Small intestine (tissue), 7 donors: Measurements from ENCODE around the gene PTPN9. TPM values are rescaled to one million over a fixed set of nuclear protein-coding genes. Genes with fewer than 3 reads are reported as not detected.
A peak's percentile ranks its signal among the peaks of the same experiment; 100 is the strongest.
"Not testable (repeated sequence)": the region's sequence is repeated elsewhere in the genome, so short reads cannot be mapped to it uniquely, and the experiment has no call there.

Experiments used
- DNase-seq, 2 donors: peaks; one replicate each; pipeline versions ENCODE4 v3.0.0 to v3.0.0-alpha.2; 2013
- FAIRE-seq: peaks from 2 replicates; lab custom pipeline; 2012; peaks lifted over from hg19 to GRCh38; lab: Jason Lieb, UNC
- H3K27ac ChIP-seq, 3 donors: one replicate each; pipeline ENCODE4 v1.5.1; 2013; ENCODE audit warnings: low read length in 2 of 3, mild to moderate bottlenecking in 2 of 3, control low read depth in 1 of 3, inconsistent platforms in 1 of 3, low read depth in 1 of 3, moderate library complexity in 1 of 3
- H3K27me3 ChIP-seq, 3 donors: one replicate each; pipeline ENCODE4 v1.6.1; 2013; ENCODE audit warnings: low read length in 3 of 3, inconsistent platforms in 1 of 3; ENCODE audit not compliant: control insufficient read depth in 3 of 3, insufficient read depth in 3 of 3
- H3K36me3 ChIP-seq, 3 donors: one replicate each; pipeline ENCODE4 v1.6.1; 2013; ENCODE audit warnings: low read length in 3 of 3, inconsistent platforms in 1 of 3, low read depth in 1 of 3, mild to moderate bottlenecking in 1 of 3, moderate library complexity in 1 of 3; ENCODE audit not compliant: control insufficient read depth in 3 of 3, insufficient read depth in 2 of 3
- H3K4me1 ChIP-seq, 3 donors: one replicate each; pipeline ENCODE4 v1.6.1; 2013; ENCODE audit warnings: low read length in 2 of 3, inconsistent platforms in 1 of 3, low read depth in 1 of 3, mild to moderate bottlenecking in 1 of 3, moderate library complexity in 1 of 3; ENCODE audit not compliant: control insufficient read depth in 3 of 3, insufficient read depth in 2 of 3
- H3K4me3 ChIP-seq, 3 donors: one replicate each; pipeline ENCODE4 v1.5.1; 2013; ENCODE audit warnings: low read length in 3 of 3, control low read depth in 1 of 3, inconsistent platforms in 1 of 3, low read depth in 1 of 3, mild to moderate bottlenecking in 1 of 3, moderate library complexity in 1 of 3
- H3K9me3 ChIP-seq, 2 donors: one replicate each; pipeline ENCODE4 v1.6.1; 2013; ENCODE audit warnings: low read depth in 1 of 2, low read length in 1 of 2; ENCODE audit not compliant: control insufficient read depth in 2 of 2, insufficient read depth in 1 of 2
- WGBS, 3 donors: extraction: QIAGEN DNeasy Blood & Tissue Kit; methylation state at CpG; one replicate each; pipeline ENCODE4 v1.1.7; 2013; 5-methylcytosine and 5-hydroxymethylcytosine counted together
- polyA plus RNA-seq, 4 donors: library from polyadenylated mRNA; stranded (reverse) in 3 of 4; unstranded in 1 of 4; fragments of 200-250 nt in 3 of 4; fragments of 120-200 nt in 1 of 4; gene quantifications; one replicate each; pipeline versions ENCODE4 v1.2.1 to v1.2.3, GENCODE V29; 2013
- donor health status: healthy with polysubstance abuse.
- donor health status: control.
- donor health status: control.
- donor health status: Bipolar disorder and iron deficiency.
- donor health status: healthy.

Gene PTPN9
- polyA plus RNA-seq, 4 donors, result 19.7 to 40.2 (median 20.6) TPM

GRCh38 chr15:75554717-75555116 is 24.4 kb downstream of the PTPN9 start:
- Histone ChIP-seq H3K9me3 (no peaks in the 10 kb centered on the region), H3K27me3 (no peaks in the 10 kb centered on the region), H3K4me3 (no peak overlapping the region), H3K27ac (no peak overlapping the region), H3K36me3 (peaks cover 0 to 7% (median 2%) of the 10 kb centered on the region in 3 donors), H3K4me1 (peaks cover 0 to 4% (median 0%) of the 10 kb centered on the region in 3 donors)
- no peak for FAIRE-seq
- no peak for DNase-seq

GRCh38 chr15:75553659-75554058 is 25.5 kb downstream of the PTPN9 start:
- no peak for FAIRE-seq
- no peak overlapping the region for H3K4me3 ChIP-seq
- no peak overlapping the region for H3K27ac ChIP-seq
- peaks cover 0 to 4% (median 0%) of the 10 kb centered on the region in 3 donors for H3K4me1 ChIP-seq
- DNase-seq, result no peak
- H3K27me3 ChIP-seq, result no peaks in the 10 kb centered on the region
- no peaks in the 10 kb centered on the region for H3K9me3 ChIP-seq
- H3K36me3 ChIP-seq, result peaks cover 0 to 7% (median 2%) of the 10 kb centered on the region in 3 donors

GRCh38 chr15:75551091-75551490 is 28.0 kb downstream of the PTPN9 start:
- no peak overlapping the region for H3K4me3 ChIP-seq
- H3K27ac ChIP-seq, result no peak overlapping the region
- H3K27me3 ChIP-seq, result no peaks in the 10 kb centered on the region
- peaks cover 0 to 4% (median 0%) of the 10 kb centered on the region in 3 donors for H3K4me1 ChIP-seq
- WGBS, 3 donors, result 86 to 97% (median 95%) methylated on average over 4 of the region's 4 CpGs
- no peaks in the 10 kb centered on the region for H3K9me3 ChIP-seq
- no peak for DNase-seq
- H3K36me3 ChIP-seq, result peaks cover 0 to 7% (median 2%) of the 10 kb centered on the region in 3 donors
- FAIRE-seq, result no peak

GRCh38 chr15:75545064-75545463 is 34.1 kb downstream of the PTPN9 start:
- H3K27me3 ChIP-seq, result no peaks in the 10 kb centered on the region
- H3K27ac ChIP-seq, result peak overlapping the region in 2 of 3 donors; percentile 12 to 81
- peaks cover 7 to 24% (median 11%) of the 10 kb centered on the region in 3 donors for H3K4me1 ChIP-seq
- no peaks in the 10 kb centered on the region for H3K9me3 ChIP-seq
- FAIRE-seq (no peak), DNase-seq (no peak)
- WGBS, 3 donors, result 56 to 67% (median 61%) methylated on average over 1 of the region's 1 CpG
- no peak overlapping the region for H3K4me3 ChIP-seq
- peaks cover 0 to 8% (median 0%) of the 10 kb centered on the region in 3 donors for H3K36me3 ChIP-seq

GRCh38 chr15:75544359-75544758 is 34.8 kb downstream of the PTPN9 start:
- Histone ChIP-seq H3K27me3 (no peaks in the 10 kb centered on the region), H3K9me3 (no peaks in the 10 kb centered on the region), H3K4me1 (peaks cover 7 to 24% (median 11%) of the 10 kb centered on the region in 3 donors), H3K36me3 (peaks cover 0 to 5% (median 0%) of the 10 kb centered on the region in 3 donors), H3K4me3 (no peak overlapping the region), H3K27ac (peak overlapping the region; percentile 63 to 81 (median 81))
- peak in 1 of 2 donors; percentile 12 for DNase-seq
- no peak for FAIRE-seq
- 63 to 75% (median 72%) methylated on average over 2 of the region's 2 CpGs for WGBS, 3 donors

- 22 to 62% (median 30%) methylated on average over 4 to 5 of the region's 6 CpGs for WGBS, 3 donors
- H3K27me3 ChIP-seq, H3K36me3 ChIP-seq, H3K4me3 ChIP-seq, FAIRE-seq, H3K9me3 ChIP-seq: not testable (repeated sequence)
- DNase-seq, result peak; percentile 93 to 95
- Histone ChIP-seq H3K4me1 (peaks cover 7 to 24% (median 11%) of the 10 kb centered on the region in 3 donors), H3K27ac (peak overlapping the region in 2 of 3 donors; percentile 50 to 81)
These were observed 36.1 kb downstream of the PTPN9 start for GRCh38 chr15:75542949-75543545.

GRCh38 chr15:75542386-75542797 is 36.7 kb downstream of the PTPN9 start:
- Histone ChIP-seq H3K9me3 (no peaks in the 10 kb centered on the region), H3K27ac (peak overlapping the region; percentile 10 to 81 (median 55)), H3K36me3 (peaks cover 0 to 9% (median 0%) of the 10 kb centered on the region in 3 donors), H3K4me1 (peaks cover 7 to 24% (median 11%) of the 10 kb centered on the region in 3 donors), H3K27me3 (no peaks in the 10 kb centered on the region), H3K4me3 (no peak overlapping the region)
- FAIRE-seq (no peak), DNase-seq (peak; percentile 18 to 57)
- 37 to 56% (median 44%) methylated on average over 2 of the region's 2 CpGs for WGBS, 3 donors

- peaks cover 4 to 14% (median 4%) of the 10 kb centered on the region in 3 donors for H3K4me1 ChIP-seq
- H3K36me3 ChIP-seq, result peaks cover 0 to 9% (median 0%) of the 10 kb centered on the region in 3 donors
- no peaks in the 10 kb centered on the region for H3K27me3 ChIP-seq
- no peak overlapping the region for H3K27ac ChIP-seq
- H3K4me3 ChIP-seq, result no peak overlapping the region
- 93 to 97% (median 94%) methylated on average over 7 of the region's 7 CpGs for WGBS, 3 donors
- H3K9me3 ChIP-seq, result no peaks in the 10 kb centered on the region
- FAIRE-seq (no peak), DNase-seq (no peak)
These were observed 40.7 kb downstream of the PTPN9 start for GRCh38 chr15:75538376-75538775.
